Caco-2 (cell line): Measurements from ENCODE around the gene LRRC2. TPM values are rescaled to one million over a fixed set of nuclear protein-coding genes. Genes with fewer than 3 reads are reported as not detected.
"Not testable (repeated sequence)": the region's sequence is repeated elsewhere in the genome, so short reads cannot be mapped to it uniquely, and the experiment has no call there.

Experiments used
- BruUV-seq: library from RNA; stranded (reverse); fragments of 400-500 nt; replicated peaks from 2 replicates; lab custom pipeline; 2021; lab: Mats Ljungman, UMichigan
- CTCF ChIA-PET: fragments of 300-600 bp; sonication (Branson Sonifier 250); formaldehyde crosslinking; loops from one replicate; lab custom pipeline; 2022; ENCODE audit warnings: antibody characterized with exemption; lab: Charles Lee
- POLR2A ChIA-PET: fragments of 300-600 bp; sonication (Branson Sonifier 250); formaldehyde crosslinking; loops from one replicate; lab custom pipeline; 2022; ENCODE audit warnings: antibody characterized with exemption; lab: Charles Lee
- DNase-seq, 2 experiments: peaks; one replicate each; pipeline versions ENCODE4 v3.0.0 to v3.0.0-alpha.2; 2020 to 2022
- H3K27me3 ChIP-seq: replicated peaks from 2 replicates; pipeline ENCODE4 v1.6.0; 2011; ENCODE audit warnings: low read length; ENCODE audit not compliant: control insufficient read depth, insufficient read depth
- H3K36me3 ChIP-seq: 2 replicates; pipeline ENCODE4 v1.5.1; 2011; ENCODE audit warnings: low read length; ENCODE audit not compliant: control insufficient read depth, insufficient read depth
- H3K4me1 ChIP-seq: fragments of 250-450 bp; sonication (Bioruptor Pico); 2 replicates; pipeline ENCODE4 v1.5.1; 2020; ENCODE audit warnings: mild to moderate bottlenecking
- H3K4me3 ChIP-seq: 2 replicates; pipeline ENCODE4 v1.5.1; 2011; ENCODE audit warnings: low read depth, mild to moderate bottlenecking, control low read depth, low read length
- H3K9me3 ChIP-seq: fragments of 250-450 bp; sonication (Bioruptor Pico); 2 replicates; pipeline ENCODE4 v1.5.1; 2020; ENCODE audit warnings: mild to moderate bottlenecking, moderate library complexity
- H3K27ac Mint-ChIP-seq: one replicate; pipeline ENCODE4 v1.8.0; 2022; ENCODE audit warnings: mixed read lengths; ENCODE audit not compliant: unreplicated experiment
- H3K27me3 Mint-ChIP-seq: one replicate; pipeline ENCODE4 v1.8.0; 2022; ENCODE audit warnings: mixed read lengths; ENCODE audit not compliant: insufficient read depth, unreplicated experiment
- H3K36me3 Mint-ChIP-seq: one replicate; pipeline ENCODE4 v1.8.0; 2022; ENCODE audit warnings: mild to moderate bottlenecking, mixed read lengths; ENCODE audit not compliant: insufficient read depth, unreplicated experiment
- H3K4me1 Mint-ChIP-seq: one replicate; pipeline ENCODE4 v1.8.0; 2022; ENCODE audit warnings: low read depth, mixed read lengths; ENCODE audit not compliant: unreplicated experiment
- H3K4me3 Mint-ChIP-seq: one replicate; pipeline ENCODE4 v1.8.0; 2022; ENCODE audit warnings: mild to moderate bottlenecking, moderate library complexity, mixed read lengths; ENCODE audit not compliant: unreplicated experiment
- H3K9me3 Mint-ChIP-seq: one replicate; pipeline ENCODE4 v1.8.0; 2022; ENCODE audit warnings: mixed read lengths; ENCODE audit not compliant: unreplicated experiment
- CTCF ChIP-seq, 2 experiments: fragments of 200-600 bp in 1 of 2; IDR thresholded peaks; 1 replicate in 1 of 2; 2 replicates in 1 of 2; pipeline versions ENCODE4 v1.5.1 to v1.8.0; 2011 to 2022; ENCODE audit warnings: antibody characterized with exemption in 1 of 2, control low read depth in 1 of 2, inconsistent platforms in 1 of 2, low read depth in 1 of 2, low read length in 1 of 2, mild to moderate bottlenecking in 1 of 2, moderate library complexity in 1 of 2; ENCODE audit not compliant: insufficient read depth in 1 of 2, severe bottlenecking in 1 of 2, unreplicated experiment in 1 of 2
- intact Hi-C: fragments of 100-400 bp; cut with micrococcal nuclease; formaldehyde crosslinking; loops from one replicate; pipeline ENCODE4 v1.10.0; 2022; ENCODE audit not compliant: unreplicated experiment
- total RNA-seq: library from RNA; stranded (reverse); gene quantifications from 2 replicates; pipeline ENCODE4 v1.2.3, GENCODE V29; 2022

The LRRC2 gene
- total RNA-seq, 1 experiment from 2014 or later: 0.27 TPM

- POLR2A ChIA-PET: no interaction called here
- H3K36me3 Mint-ChIP-seq: no peaks in the 10 kb centered on the region
- Histone ChIP-seq H3K9me3 (no peaks in the 10 kb centered on the region), H3K4me3 (no peak overlapping the region), H3K36me3 (no peaks in the 10 kb centered on the region), H3K27me3 (no peaks in the 10 kb centered on the region), H3K4me1 (peaks cover 23% of the 10 kb centered on the region)
- DNase-seq: no peak
- H3K4me1 Mint-ChIP-seq: no peaks in the 10 kb centered on the region
- H3K27ac Mint-ChIP-seq: no peak overlapping the region
- BruUV-seq: no TSS peak
- H3K9me3 Mint-ChIP-seq: no peaks in the 10 kb centered on the region
- CTCF ChIA-PET: no interaction called here
- intact Hi-C loops: no loop called here
- TF ChIP-seq CTCF (IDR thresholded peaks at IDR 0.05; ENCODE audit: insufficient read depth in 1 of 2, low read depth in 1 of 2, low read length in 1 of 2, severe bottlenecking in 1 of 2, unreplicated experiment in 1 of 2): no peak
- H3K4me3 Mint-ChIP-seq: no peak overlapping the region
- no peaks in the 10 kb centered on the region for H3K27me3 Mint-ChIP-seq
Measured at GRCh38 chr3:46578973-46579755, 13.1 kb upstream of the LRRC2 start.

- BruUV-seq, CTCF ChIA-PET, H3K36me3 Mint-ChIP-seq, H3K4me1 Mint-ChIP-seq, H3K4me3 Mint-ChIP-seq, DNase-seq, H3K4me3 ChIP-seq, H3K36me3 ChIP-seq, H3K27ac Mint-ChIP-seq, H3K27me3 ChIP-seq, H3K27me3 Mint-ChIP-seq, H3K9me3 Mint-ChIP-seq, H3K9me3 ChIP-seq, POLR2A ChIA-PET, intact Hi-C loops: not testable (repeated sequence)
- peaks cover 25% of the 10 kb centered on the region for H3K4me1 ChIP-seq
Measured at GRCh38 chr3:46577580-46578249, 11.6 kb upstream of the LRRC2 start.

GRCh38 chr3:46576879-46577278 lies 10.8 kb upstream of the LRRC2 start:
- no peak for DNase-seq
- Mint-ChIP-seq H3K4me3 (no peak overlapping the region), H3K9me3 (no peaks in the 10 kb centered on the region), H3K4me1 (no peaks in the 10 kb centered on the region), H3K36me3 (no peaks in the 10 kb centered on the region), H3K27me3 (no peaks in the 10 kb centered on the region), H3K27ac (no peak overlapping the region)
- BruUV-seq: no TSS peak
- H3K9me3 ChIP-seq: no peaks in the 10 kb centered on the region
- no peak for TF ChIP-seq CTCF (IDR thresholded peaks at IDR 0.05; ENCODE audit: insufficient read depth in 1 of 2, low read depth in 1 of 2, low read length in 1 of 2, severe bottlenecking in 1 of 2, unreplicated experiment in 1 of 2)
- H3K27me3 ChIP-seq: no peaks in the 10 kb centered on the region
- CTCF ChIA-PET: no interaction called here
- H3K4me3 ChIP-seq: no peak overlapping the region
- peaks cover 25% of the 10 kb centered on the region for H3K4me1 ChIP-seq
- POLR2A ChIA-PET: no interaction called here
- intact Hi-C loops: no loop called here
- no peaks in the 10 kb centered on the region for H3K36me3 ChIP-seq
